AG10803 (cell line): ENCODE results near the gene CCL14.
A peak's percentile ranks its signal among the peaks of the same experiment; 100 is the strongest.

Source experiments
- DNase-seq: peaks from one replicate; pipeline ENCODE4 v3.0.0; 2010; ENCODE audit warnings: low read depth
- H3K4me3 ChIP-seq: 2 replicates; pipeline ENCODE4 v1.5.1; 2011; ENCODE audit warnings: mild to moderate bottlenecking, low read length, control low read depth
- TF ChIP-seq, protein P1 (sequence below): conservative IDR thresholded peaks from 2 replicates; pipeline ENCODE4 v1.5.1; 2011; ENCODE audit warnings: mild to moderate bottlenecking, low read length, control low read depth, inconsistent platforms

CCL14 gene

DNA sequence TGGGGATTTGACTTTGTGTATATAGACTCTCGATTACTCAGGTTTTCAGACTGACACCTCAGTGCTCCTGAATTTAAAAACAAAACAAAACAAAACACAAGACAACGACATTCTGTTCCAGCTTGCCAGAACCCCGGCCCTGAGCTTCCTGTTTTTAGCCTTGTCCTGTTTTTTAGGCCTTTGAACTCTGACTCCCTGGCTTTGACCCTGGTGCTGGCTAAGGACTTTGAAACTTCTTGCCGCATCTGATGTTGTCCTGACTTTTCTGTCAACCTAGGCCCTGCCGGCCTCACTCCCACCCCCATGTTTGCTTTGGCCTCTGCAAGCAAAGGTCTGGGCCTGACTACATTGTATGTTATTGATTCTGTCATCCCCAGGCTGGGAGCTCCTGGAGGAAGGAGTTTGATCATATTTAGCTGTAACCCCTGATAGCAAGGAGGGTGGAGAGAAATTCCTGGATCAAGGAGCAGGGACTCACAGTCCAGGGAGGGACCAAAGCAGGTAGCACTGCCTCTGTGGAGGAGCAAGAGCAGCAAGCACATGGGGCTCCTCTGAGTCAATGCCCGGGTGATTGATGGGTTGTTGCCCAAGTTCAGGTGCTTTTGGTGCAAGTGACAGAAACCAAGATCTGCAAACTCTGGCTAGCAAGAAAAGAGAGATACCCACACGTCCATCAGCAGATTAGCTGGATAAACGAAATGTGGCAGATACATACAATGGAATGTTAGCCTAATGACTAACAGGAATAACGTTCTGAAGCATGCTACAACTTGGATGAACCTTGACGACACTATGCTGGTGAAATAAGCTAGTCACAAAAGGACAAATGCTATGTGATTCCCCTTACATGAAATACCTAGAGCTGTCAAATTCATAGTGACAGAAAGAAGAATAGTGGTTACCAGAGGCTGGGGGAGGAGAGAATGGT, 12.9 kb downstream of the CCL14 start:
- H3K4me3 ChIP-seq, result no peak overlapping the region
- TF ChIP-seq, protein P1, sequence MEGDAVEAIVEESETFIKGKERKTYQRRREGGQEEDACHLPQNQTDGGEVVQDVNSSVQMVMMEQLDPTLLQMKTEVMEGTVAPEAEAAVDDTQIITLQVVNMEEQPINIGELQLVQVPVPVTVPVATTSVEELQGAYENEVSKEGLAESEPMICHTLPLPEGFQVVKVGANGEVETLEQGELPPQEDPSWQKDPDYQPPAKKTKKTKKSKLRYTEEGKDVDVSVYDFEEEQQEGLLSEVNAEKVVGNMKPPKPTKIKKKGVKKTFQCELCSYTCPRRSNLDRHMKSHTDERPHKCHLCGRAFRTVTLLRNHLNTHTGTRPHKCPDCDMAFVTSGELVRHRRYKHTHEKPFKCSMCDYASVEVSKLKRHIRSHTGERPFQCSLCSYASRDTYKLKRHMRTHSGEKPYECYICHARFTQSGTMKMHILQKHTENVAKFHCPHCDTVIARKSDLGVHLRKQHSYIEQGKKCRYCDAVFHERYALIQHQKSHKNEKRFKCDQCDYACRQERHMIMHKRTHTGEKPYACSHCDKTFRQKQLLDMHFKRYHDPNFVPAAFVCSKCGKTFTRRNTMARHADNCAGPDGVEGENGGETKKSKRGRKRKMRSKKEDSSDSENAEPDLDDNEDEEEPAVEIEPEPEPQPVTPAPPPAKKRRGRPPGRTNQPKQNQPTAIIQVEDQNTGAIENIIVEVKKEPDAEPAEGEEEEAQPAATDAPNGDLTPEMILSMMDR, result no peak
- peak; percentile 9 for DNase-seq

DNA sequence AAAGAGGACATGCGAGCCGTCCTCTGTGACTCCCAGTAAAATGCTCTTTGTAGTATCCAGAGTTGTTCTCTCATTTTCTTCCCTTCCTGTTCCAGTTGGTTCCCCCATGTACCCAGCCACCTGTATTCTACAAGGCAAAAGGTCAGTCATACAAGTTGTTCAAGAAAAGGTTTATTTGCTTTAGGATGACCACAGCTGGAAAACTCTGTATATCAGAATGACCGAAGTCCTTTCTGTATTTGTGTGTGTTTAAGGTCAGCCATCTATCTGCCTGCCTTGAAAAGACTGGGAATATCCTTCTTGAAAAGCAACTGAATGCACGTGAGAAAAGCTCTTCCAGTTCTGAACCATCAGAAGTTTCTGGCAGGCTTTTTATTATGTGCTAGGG, 13.6 kb downstream of the CCL14 start:
- no peak for DNase-seq
- H3K4me3 ChIP-seq, result no peak overlapping the region
- TF ChIP-seq, protein P1, result no peak

DNA sequence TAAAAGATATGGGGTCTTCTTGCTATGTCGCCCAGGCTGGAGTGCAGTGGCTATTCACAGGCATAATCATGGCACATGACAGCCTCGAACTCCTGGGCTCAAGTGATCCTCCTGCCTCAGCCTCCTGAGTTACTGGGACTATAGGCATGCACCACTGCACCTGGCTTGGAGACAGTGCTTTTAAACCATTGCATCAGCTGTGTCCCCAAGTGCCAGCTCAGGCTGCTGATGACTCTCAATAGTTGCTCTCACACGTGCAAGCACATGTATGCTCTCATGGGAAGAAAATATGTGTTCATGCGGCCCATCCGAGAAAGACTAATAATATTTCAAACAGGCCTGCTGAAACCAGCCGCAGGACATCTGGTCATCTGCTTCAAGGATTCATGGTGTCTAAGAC, 14.0 kb downstream of the CCL14 start:
- TF ChIP-seq, protein P1, result no peak
- no peak overlapping the region for H3K4me3 ChIP-seq
- DNase-seq, result no peak

DNA sequence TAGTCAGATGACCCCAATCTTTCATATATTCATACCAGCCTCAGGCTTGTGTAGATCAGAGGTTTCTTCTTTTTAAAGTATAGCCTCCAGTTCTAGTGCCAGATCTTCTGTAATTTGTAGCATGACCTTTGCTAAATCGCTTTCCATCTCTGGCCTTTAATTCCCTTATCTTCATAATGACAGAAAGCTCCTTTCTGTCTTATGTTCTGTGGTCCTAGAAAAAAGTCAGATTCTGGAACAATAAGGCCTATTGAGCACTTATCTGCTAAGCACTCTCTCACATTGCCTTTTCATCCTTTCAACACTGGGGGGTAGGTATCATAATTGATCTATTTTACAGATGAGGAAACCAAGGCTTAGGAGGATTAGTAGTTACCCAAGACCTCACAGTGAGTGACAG, 14.5 kb downstream of the CCL14 start:
- no peak overlapping the region for H3K4me3 ChIP-seq
- DNase-seq, result no peak
- TF ChIP-seq, protein P1, result no peak

DNA sequence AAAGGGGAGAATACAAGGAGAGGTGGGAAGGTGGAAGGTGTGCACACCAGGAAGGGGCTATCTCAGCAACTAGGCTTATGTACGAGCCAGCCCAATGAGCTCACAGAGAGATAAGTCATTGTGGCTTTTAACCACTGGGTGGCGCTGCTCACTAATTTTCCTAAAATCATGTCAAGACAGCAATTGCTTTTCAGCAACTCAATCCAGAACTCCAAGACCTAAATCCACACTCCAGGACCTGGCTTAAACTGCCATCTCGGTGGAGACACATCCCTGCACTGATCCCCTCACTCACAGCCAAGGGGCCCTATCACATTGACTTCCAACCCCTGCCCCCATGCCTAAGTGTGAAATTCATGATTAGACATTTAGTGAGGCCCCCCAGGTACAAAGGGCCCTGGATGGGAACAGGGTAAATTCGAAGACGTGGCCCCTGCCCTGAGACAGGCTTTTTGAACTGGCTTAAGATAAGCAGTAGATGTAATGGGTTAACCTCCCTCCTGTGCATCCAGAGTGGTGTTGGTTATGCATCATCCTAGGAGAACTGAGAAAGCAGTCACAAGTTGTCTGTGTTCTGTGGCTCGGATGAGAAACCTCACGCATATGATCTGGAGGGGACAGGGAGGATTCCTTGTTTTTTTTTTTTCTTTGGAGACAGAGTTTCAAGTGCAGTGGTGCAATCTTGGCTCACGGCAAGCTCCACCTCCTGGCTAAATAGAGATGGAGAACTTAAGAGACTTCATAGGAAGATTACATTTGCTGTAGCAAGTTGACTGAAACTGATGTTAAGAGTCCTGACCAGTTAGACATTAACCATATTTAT, 16.8 kb downstream of the CCL14 start:
- peak; percentile 68 for DNase-seq
- TF ChIP-seq, protein P1, result peak; percentile 81
- no peak overlapping the region for H3K4me3 ChIP-seq

DNA sequence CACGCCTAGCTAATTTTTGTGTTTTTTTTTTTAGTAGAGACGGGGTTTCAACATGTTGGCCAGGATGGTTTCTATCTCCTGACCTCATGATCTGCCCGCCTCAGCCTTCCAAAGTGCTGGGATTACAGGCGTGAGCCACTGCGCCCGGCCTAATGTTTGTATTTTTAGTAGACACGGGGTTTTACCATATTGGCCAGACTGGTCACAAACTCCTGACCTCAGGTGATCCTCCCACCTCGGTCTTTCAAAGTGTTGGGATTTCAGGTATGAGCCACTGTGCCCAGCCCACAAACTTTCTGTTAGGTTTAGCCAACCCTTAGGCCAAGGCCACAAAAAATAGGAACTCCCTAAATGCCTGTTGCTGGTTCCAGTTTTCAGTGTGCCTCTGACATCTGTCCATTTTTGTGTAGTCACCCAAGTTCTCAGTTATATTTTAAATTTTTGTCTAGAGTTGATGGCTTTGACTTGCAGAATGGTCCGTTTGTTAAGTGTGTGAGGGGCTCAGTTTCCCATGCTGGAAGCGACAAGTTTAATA, 17.9 kb downstream of the CCL14 start:
- no peak overlapping the region for H3K4me3 ChIP-seq
- no peak for DNase-seq
- TF ChIP-seq, protein P1, result no peak
